Neural crest cell (in vitro differentiated cells): ENCODE measurements around the gene ZNF3. TPM values are rescaled to one million over a fixed set of nuclear protein-coding genes. Genes with fewer than 3 reads are reported as not detected.

ENCODE experiments used
- DNase-seq: peaks from one replicate; pipeline ENCODE4 v3.0.0; 2021; ENCODE audit warnings: low read depth, mixed read lengths, low spot score
- H3K27ac Mint-ChIP-seq: one replicate; pipeline ENCODE4 v1.8.0; 2021; ENCODE audit warnings: mild to moderate bottlenecking, mixed read lengths; ENCODE audit not compliant: unreplicated experiment
- H3K27me3 Mint-ChIP-seq: 2 replicates; pipeline ENCODE4 v1.8.0; 2021; ENCODE audit warnings: low read depth, mild to moderate bottlenecking, mixed read lengths
- H3K36me3 Mint-ChIP-seq: 2 replicates; pipeline ENCODE4 v1.8.0; 2021; ENCODE audit warnings: low read depth, mild to moderate bottlenecking, mixed read lengths
- H3K4me1 Mint-ChIP-seq: 2 replicates; pipeline ENCODE4 v1.8.0; 2021; ENCODE audit warnings: mixed read lengths
- H3K4me3 Mint-ChIP-seq: one replicate; pipeline ENCODE4 v1.8.0; 2021; ENCODE audit warnings: mild to moderate bottlenecking, mixed read lengths
- H3K9me3 Mint-ChIP-seq: 2 replicates; pipeline ENCODE4 v1.8.0; 2021; ENCODE audit warnings: mixed read lengths
- CTCF ChIP-seq: fragments of 200-600 bp; sonication (generic); conservative IDR thresholded peaks from 2 replicates; pipeline ENCODE4 v1.5.0; 2021; ENCODE audit warnings: antibody characterized with exemption, mild to moderate bottlenecking
- total RNA-seq: library from RNA; stranded (reverse); gene quantifications from 2 replicates; pipeline ENCODE4 v1.2.1, GENCODE V29; 2021

The ZNF3 gene
- total RNA-seq, 1 donor from 2014 or later, result 67.1 TPM

DNA sequence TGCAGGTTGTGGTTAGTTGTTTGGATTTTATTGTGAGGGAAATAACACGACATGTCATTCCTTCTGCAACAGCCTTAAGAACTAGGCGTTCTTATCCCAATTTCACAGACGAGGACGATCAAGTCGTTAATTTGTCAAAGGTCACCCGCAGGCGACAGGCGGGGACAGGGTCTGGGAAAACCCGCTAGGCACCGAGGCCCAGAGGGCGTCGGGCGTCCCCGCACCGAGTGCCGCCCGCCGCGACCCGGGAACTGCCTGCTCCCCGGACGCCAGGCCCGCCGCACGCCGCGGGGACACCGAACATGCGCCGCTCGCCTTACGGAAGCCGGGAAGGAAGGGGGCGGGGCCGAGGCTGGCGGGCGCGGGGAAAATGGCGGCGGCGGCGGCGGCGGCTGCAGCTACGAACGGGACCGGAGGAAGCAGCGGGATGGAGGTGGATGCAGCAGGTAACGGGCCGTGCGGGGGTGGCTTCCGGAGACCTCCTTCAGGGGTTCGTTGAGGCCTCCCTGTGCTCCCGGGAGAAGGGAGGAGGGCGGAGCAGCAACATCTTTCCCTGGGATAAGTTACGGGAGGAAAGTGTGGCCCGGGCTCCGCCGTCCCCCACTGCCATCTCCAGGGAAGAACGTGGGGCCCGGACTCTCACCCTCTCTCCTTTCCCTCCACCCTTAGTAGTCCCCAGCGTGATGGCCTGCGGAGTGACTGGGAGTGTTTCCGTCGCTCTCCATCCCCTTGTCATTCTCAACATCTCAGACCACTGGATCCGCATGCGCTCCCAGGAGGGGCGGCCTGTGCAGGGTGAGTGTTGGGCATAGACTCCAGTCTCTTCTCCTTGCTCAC is 7.3 kb upstream of the ZNF3 start, which contains the start of gene COPS6:
TSS of gene COPS6 (plus strand) at position 349 of the 837 bp plus-strand sequence. CDS start at position 371, 22 bp downstream.
- peaks cover 32% of the 10 kb centered on the region for H3K36me3 Mint-ChIP-seq
- H3K4me3 Mint-ChIP-seq, result peak within 1 kb of the TSS; percentile 99
- peaks cover 52% of the 10 kb centered on the region for H3K4me1 Mint-ChIP-seq
- TF ChIP-seq CTCF, result no peak
- DNase-seq, result peak; percentile 80
- peaks cover 60% of the 10 kb centered on the region for H3K27me3 Mint-ChIP-seq
- H3K27ac Mint-ChIP-seq, result peak within 1 kb of the TSS; percentile 81
- H3K9me3 Mint-ChIP-seq, result no peaks in the 10 kb centered on the region

GRCh38 chr7:100088095-100088620 is 6.6 kb upstream of the ZNF3 start:
- Mint-ChIP-seq H3K4me1 (peaks cover 45% of the 10 kb centered on the region), H3K27ac (peak overlapping the region; percentile 75), H3K9me3 (no peaks in the 10 kb centered on the region), H3K36me3 (peaks cover 25% of the 10 kb centered on the region), H3K27me3 (peaks cover 56% of the 10 kb centered on the region), H3K4me3 (peak overlapping the region; percentile 99)
- no peak for TF ChIP-seq CTCF
- no peak for DNase-seq

- H3K36me3 Mint-ChIP-seq, result peaks cover 16% of the 10 kb centered on the region
- peak overlapping the region; percentile 99 for H3K4me3 Mint-ChIP-seq
- H3K27me3 Mint-ChIP-seq, result peaks cover 52% of the 10 kb centered on the region
- no peak for TF ChIP-seq CTCF
- H3K27ac Mint-ChIP-seq, result no peak overlapping the region
- H3K9me3 Mint-ChIP-seq, result no peaks in the 10 kb centered on the region
- DNase-seq, result no peak
- H3K4me1 Mint-ChIP-seq, result peaks cover 43% of the 10 kb centered on the region
These were observed 5.7 kb upstream of the ZNF3 start for GRCh38 chr7:100087055-100087750.

DNA sequence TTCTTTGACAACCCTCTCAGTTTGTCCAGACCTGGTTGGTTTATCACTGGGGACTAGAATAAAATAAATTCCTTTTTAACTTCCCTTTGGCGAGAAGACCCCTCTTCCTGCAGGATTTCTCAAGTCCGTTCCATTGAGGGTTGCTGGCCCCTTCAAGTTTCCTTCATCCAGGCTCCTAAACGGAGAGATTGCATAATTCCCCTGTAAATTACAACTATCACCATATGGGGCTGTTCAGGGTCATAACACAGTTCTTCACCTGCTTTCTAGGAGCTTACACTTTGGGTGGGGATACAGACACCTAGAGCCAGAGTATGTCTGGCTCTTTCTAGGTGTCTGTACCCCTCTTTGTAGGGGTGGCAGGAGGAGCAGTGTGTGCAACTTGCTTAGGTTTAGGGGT is 4.0 kb upstream of the ZNF3 start:
- no peak overlapping the region for H3K27ac Mint-ChIP-seq
- no peaks in the 10 kb centered on the region for H3K9me3 Mint-ChIP-seq
- no peak for DNase-seq
- peaks cover 39% of the 10 kb centered on the region for H3K27me3 Mint-ChIP-seq
- H3K36me3 Mint-ChIP-seq, result peaks cover 3% of the 10 kb centered on the region
- H3K4me3 Mint-ChIP-seq, result peak overlapping the region; percentile 64
- no peak for TF ChIP-seq CTCF
- H3K4me1 Mint-ChIP-seq, result peaks cover 42% of the 10 kb centered on the region

DNA sequence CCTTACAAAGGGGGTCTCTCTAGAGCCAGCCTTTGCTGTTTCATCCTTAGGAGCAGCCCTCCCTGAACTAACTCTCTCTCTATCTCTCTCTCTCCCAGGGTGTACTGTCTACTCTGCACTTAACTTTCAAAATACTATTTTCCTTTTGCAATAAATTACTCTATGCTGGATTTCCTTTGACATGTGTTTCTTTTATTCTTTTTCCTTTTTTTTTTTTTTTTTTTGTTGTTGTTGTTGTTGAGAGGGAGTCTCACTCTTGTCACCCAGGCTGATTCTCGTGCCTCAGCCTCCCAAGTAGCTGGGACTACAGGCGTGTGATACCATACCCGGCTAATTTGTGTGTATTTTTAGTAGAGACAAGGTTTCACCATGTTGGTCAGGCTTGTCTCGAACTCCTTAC is 1.5 kb upstream of the ZNF3 start:
- Mint-ChIP-seq H3K27ac (no peak overlapping the region), H3K27me3 (peaks cover 33% of the 10 kb centered on the region), H3K36me3 (peaks cover 16% of the 10 kb centered on the region), H3K4me1 (peaks cover 44% of the 10 kb centered on the region), H3K9me3 (no peaks in the 10 kb centered on the region), H3K4me3 (peak overlapping the region; percentile 97)
- no peak for DNase-seq
- TF ChIP-seq CTCF, result no peak
